ENCODE results near the gene PUS1. TPM values are rescaled to one million over a fixed set of nuclear protein-coding genes. Genes with fewer than 3 reads are reported as not detected.

The PUS1 gene
- polyA plus RNA-seq, 5 donors = 10.7 to 22.3 (median 16.0) TPM

DNA sequence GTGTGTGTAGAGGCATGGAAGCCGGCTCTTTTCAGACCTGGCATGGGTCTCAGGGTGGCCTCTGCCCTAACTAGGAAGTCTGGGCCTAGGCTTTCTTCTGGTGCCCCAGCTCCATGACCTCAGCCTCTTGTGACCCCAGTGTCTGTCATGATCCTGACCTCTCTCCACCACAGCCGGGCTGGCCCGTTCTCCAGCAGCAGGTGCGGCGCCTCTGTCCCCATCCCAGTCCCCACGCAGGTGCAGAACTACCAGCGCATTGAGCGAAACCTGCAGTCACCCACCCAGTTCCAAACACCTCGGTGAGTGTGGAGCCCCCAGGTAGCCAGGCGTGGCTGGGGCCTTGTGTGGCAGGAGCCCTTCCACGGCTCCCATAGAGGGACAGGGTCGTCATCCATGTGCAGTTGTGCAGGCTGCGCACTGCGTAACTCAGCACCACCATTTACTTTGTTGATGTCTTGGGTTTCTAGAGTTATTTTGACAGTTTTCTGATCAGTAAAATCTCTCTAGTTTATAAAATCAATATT is 14.8 kb upstream of the PUS1 start:
- no peak for DNase-seq

DNA sequence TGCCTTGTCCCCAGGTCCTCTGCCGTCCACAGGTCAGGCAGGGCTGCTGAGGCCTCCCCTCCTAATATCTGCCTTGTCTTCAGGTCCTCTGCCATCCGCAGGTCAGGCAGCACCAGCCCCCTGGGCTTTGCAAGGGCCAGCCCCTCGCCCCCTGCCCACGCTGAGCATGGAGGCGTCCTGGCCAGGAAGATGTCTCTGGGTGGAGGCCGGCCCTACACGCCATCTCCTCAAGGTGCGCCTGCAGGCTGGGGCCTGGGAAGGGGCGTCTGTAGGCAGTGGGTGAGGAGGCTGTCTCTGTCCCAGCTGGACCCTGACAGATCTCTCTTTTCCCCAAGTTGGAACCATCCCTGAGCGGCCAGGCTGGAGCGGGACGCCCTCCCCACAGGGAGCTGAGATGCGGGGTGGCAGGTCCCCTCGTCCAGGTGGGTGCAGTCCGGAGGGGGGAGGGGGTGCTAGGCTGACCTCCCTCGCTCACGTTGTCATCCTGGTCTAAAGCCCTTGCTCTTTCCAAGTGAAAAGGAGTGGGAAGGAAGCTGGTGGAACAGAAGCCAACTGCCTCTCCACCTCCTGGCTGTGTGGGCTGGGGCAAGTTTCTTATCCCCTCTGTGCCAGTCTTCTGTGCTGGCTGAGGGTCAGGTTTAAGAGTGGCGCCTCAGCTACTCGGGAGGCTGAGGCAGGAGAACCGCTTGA is 13.9 kb upstream of the PUS1 start:
- DNase-seq = no peak

DNA sequence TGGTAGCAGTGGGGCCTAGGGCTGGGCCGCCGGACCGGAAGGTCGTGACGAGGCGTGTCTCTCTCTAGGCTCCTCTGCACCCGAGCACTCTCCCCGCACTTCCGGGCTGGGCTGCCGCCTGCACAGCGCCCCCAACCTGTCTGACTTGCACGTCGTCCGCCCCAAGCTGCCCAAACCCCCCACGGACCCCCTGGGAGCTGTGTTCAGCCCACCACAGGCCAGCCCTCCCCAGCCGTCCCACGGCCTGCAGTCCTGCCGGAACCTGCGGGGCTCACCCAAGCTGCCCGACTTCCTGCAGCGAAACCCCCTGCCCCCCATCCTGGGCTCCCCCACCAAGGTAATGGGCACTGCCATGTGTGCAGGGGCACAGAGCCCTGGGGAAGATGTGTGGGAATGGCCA is 13.3 kb upstream of the PUS1 start:
- no peak for DNase-seq

- DNase-seq = no peak
These were observed 12.6 kb upstream of the PUS1 start for GRCh38 chr12:131916306-131917138.

DNA sequence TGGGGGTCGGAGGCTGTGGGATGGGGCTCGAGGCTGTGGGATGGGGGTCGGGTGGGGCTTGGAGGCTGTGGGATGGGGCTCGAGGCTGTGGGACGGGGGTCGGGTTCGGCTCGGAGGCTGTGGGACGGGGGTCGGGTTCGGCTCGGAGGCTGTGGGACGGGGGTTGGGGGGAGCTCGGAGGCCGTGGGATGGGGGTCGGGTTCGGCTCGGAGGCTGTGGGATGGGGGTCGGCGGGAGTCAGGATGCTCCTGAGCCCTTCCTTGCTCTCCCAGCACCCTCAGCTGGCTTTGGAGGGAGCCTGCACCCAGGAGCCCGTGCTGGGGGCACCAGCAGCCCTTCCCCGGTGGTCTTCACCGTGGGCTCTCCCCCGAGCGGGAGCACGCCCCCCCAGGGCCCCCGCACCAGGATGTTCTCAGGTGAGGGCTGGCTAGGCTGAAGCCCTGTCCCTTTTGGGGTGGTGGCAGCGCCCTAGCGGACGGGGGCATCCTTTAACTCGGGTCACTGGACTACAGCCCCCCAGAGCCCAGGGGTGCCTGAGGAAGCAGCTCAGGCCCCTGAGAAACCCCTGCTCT is 11.9 kb upstream of the PUS1 start:
- no peak for DNase-seq

DNA sequence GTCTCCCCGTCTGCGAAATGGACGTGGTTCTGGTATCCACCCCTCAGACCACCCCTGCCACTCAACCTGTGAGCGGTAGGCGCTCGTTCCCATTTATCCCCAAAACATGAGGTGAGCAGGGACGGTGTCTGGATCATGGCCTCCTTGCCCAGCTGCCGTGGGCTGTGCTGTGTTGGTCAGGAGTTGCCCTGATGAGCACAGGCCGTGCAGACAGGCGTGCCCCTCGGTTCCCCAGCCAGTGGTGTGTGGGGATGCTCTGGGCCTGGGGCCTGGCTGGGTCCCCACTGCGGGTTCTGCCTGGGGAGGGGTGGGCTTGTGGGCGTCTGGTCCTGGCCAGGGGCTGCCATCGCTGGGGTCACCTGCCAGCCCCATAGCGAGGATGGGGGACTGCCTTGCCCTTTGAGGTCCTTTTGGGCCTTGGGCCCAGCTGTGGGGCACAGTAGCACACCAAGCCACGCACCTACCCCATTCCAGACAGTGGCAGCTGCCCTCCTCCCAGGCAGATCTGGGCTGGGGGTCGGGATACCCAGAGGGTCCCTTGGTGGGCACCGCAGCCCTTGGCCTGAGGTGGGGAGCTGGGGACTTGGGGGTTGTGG is 11.3 kb upstream of the PUS1 start:
- no peak for DNase-seq

DNA sequence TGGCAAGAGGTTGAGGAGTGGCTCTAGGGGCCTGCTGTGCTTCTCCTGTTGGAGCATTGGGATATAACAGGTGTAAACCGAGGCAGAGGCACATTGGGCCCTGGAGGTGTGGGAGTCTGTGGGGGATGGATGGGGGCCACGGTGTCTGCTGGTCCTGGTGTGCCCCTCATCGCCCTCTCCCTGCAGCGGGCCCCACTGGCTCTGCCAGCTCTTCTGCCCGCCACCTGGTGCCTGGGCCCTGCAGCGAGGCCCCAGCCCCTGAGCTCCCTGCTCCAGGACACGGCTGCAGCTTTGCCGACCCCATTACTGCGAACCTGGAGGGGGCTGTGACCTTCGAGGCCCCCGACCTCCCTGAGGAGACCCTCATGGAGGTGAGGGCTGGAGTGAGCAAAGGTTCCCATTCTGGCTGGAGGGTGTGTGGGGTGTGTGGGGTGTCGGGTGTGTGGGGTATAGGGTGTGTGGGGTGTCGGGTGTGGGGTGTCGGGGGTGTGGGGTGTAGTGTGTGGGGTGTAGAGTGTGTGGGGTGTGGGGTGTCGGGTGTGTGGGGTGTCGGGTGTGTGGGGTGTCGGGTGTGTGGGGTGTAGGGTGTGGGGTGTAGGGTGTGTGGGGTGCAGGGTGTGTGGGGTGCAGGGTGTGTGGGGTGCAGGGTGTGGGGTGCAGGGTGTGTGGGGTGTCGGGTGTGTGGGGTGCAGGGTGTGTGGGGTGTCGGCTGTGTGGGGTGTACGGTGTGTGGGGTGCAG is 10.6 kb upstream of the PUS1 start:
- no peak for DNase-seq

DNA sequence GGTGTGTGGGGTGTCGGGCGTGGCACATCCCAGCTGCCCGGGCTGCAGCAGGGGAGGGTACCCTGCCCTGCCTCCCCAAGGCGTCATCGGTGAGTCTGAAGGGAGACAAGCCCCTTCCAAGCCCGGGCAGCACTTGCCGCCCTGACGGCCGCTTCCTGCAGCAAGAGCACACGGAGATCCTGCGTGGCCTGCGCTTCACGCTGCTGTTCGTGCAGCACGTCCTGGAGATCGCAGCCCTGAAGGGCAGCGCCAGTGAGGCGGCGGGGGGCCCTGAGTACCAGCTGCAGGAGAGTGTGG is 10.1 kb upstream of the PUS1 start:
- no peak for DNase-seq

- no peak for DNase-seq
These were observed 9.5 kb upstream of the PUS1 start for GRCh38 chr12:131919366-131920156.

- no peak for DNase-seq
These were observed 8.9 kb upstream of the PUS1 start for GRCh38 chr12:131920157-131920508.

- DNase-seq = no peak
These were observed 7.9 kb upstream of the PUS1 start for GRCh38 chr12:131920902-131921840.

- DNase-seq = no peak
These were observed 7.0 kb upstream of the PUS1 start for GRCh38 chr12:131921866-131922769.

- DNase-seq = no peak
These were observed 6.3 kb upstream of the PUS1 start for GRCh38 chr12:131922772-131923171.

DNA sequence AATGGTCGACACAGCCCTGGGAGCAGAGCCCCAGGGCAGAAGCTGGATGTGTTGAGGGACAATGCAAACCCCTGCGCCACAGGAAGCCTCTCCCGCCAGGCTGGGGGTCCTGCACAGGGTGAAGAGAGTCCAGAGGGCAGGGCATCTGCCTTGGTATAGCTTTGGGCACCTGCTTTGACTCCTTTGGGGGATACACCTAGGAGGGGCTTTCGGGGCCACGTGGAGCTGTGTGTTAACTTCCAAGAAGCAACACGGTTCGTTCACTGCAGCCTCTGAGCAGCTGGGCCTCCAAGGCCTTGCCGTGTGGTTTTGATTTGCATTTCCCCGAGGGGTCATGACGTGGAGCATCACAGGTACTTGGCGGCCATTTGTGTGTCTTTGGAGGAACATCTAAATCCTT is 5.8 kb upstream of the PUS1 start:
- DNase-seq = no peak

DNA sequence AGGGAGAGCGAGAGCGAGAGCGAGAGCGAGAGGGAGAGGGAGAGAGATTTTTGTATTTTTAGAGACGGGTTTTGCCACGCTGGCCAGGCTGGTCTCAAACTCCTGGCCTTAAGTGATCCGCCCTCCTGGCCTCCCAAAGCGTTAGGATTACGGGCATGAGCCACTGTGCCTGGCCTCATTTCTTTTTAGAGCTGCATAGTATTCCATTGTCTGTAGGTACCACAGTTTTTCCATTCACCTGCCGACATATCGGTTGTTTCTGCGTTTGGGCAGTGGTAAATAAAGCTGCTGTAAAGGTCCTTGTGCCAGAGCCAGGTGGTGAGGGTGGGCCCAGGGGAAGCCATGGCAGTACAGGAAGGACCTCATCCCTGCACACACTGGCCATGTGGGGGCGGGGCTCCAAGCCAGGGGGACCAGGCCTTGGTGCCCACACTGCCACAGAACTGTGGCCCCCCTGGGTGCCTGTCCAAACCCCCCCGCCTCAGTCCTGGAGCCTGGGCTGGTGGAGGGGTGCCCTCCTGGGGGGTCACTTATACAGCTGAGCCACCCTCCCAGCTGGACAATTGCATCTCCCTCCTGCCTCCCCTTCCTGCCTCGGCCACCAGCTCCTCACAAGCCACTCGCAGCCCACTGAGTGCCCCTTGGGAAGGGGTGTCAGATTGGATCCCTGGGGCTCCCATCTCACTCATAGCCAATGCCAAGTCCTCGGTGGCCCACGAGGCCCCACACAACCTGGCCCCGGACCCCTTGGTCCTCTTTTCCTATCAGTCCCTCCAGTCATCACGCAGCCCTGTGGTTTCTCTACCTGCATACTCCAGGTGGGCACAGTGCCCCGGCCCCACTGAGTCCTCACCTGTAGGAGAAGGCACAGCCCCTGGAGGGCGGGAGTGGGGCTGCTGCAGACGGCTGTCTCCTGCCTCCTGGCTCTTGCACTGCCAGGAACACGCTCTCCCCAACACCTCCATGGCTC is 1.7 kb upstream of the PUS1 start:
- no peak for DNase-seq

- DNase-seq = no peak
These were observed 881 bp upstream of the PUS1 start for GRCh38 chr12:131928080-131928710.
